Astrocyte (in vitro differentiated cells and primary cell): ENCODE measurements around the gene TMPRSS12.

Experiments used
- CTCF ChIP-seq: IDR thresholded peaks from 2 replicates; pipeline ENCODE4 v1.5.1; 2011; ENCODE audit warnings: low read depth, mild to moderate bottlenecking, inconsistent platforms, low read length, moderate library complexity; ENCODE audit not compliant: insufficient read depth
- EZH2 ChIP-seq: IDR thresholded peaks from 2 replicates; pipeline ENCODE4 v1.6.1; 2012; ENCODE audit warnings: mild to moderate bottlenecking, low read length, inconsistent platforms; ENCODE audit not compliant: insufficient read depth

GRCh38 chr12:50882563-50882962 is 39.8 kb downstream of the TMPRSS12 start:
- TF ChIP-seq CTCF (no peak), EZH2 (no peak)
